ENCODE data around the gene CHMP4B. TPM values are rescaled to one million over a fixed set of nuclear protein-coding genes. Genes with fewer than 3 reads are reported as not detected.
A peak's percentile ranks its signal among the peaks of the same experiment; 100 is the strongest.

The CHMP4B gene
- total RNA-seq, 1 experiment from 2014 or later = 72.5 TPM

- no peak for TF ChIP-seq ETV6 (CRISPR knock-in tag; IDR thresholded peaks at IDR 0.05)
- TF ChIP-seq CBFB (CRISPR knock-in tag; IDR thresholded peaks at IDR 0.05; ENCODE audit: low read depth) = no peak
- TF ChIP-seq TP53 (CRISPR knock-in tag; IDR thresholded peaks at IDR 0.05) = no peak
Measured at GRCh38 chr20:33783818-33784217, 27.3 kb upstream of the CHMP4B start (continued).

GRCh38 chr20:33784225-33784624 is 26.9 kb upstream of the CHMP4B start:
- H3K4me1 Mint-ChIP-seq = 0 out of 2 replicates have a peak, but pooled peaks cover 4% of the 10 kb centered on the region

GRCh38 chr20:33785503-33785902 is 25.6 kb upstream of the CHMP4B start:
- H3K9me3 Mint-ChIP-seq = no peaks in the 10 kb centered on the region
- no peak for ATAC-seq
- H3K27ac Mint-ChIP-seq = no peak overlapping the region
- CTCF ChIA-PET = no interaction called here
- POLR2A ChIA-PET = no interaction called here
- no peaks in the 10 kb centered on the region for H3K27me3 Mint-ChIP-seq (ENCODE audit: low read depth)
- no peak overlapping the region for H3K4me3 Mint-ChIP-seq
- 0 out of 2 replicates have a peak, but pooled peaks cover 4% of the 10 kb centered on the region for H3K4me1 Mint-ChIP-seq
- DNase-seq (ENCODE audit: low spot score) = no peak
- peaks cover 3% of the 10 kb centered on the region; the same call in 1 of the 2 replicates for H3K36me3 Mint-ChIP-seq
- TF ChIP-seq NR2C2 (CRISPR knock-in tag; IDR thresholded peaks at IDR 0.05) (no peak), FOXP1 (CRISPR knock-in tag; IDR thresholded peaks at IDR 0.05; ENCODE audit: borderline replicate concordance) (no peak), IRF2 (CRISPR knock-in tag; IDR thresholded peaks at IDR 0.05; ENCODE audit: borderline replicate concordance, low read depth) (no peak), ZNF423 (CRISPR knock-in tag; IDR thresholded peaks at IDR 0.05) (no peak), NR1H2 (CRISPR knock-in tag; IDR thresholded peaks at IDR 0.05) (no peak), AFF4 (CRISPR knock-in tag; IDR thresholded peaks at IDR 0.05; ENCODE audit: borderline replicate concordance) (no peak), HMGA2 (CRISPR knock-in tag; IDR thresholded peaks at IDR 0.05) (no peak), ZBTB43 (CRISPR knock-in tag; IDR thresholded peaks at IDR 0.05) (no peak), CDX4 (CRISPR knock-in tag; IDR thresholded peaks at IDR 0.05; ENCODE audit: borderline replicate concordance) (no peak), E2F5 (CRISPR knock-in tag; IDR thresholded peaks at IDR 0.05) (no peak)

More at GRCh38 chr20:33784225-33784624, 26.9 kb upstream of the CHMP4B start:
- no peaks in the 10 kb centered on the region for H3K27me3 Mint-ChIP-seq (ENCODE audit: low read depth)
- no peak for TF ChIP-seq GRHL2 (CRISPR knock-in tag; IDR thresholded peaks at IDR 0.05; ENCODE audit: insufficient replicate concordance, severe bottlenecking)
- TF ChIP-seq E2F5 (CRISPR knock-in tag; IDR thresholded peaks at IDR 0.05) = no peak
- TF ChIP-seq ZBTB43 (CRISPR knock-in tag; IDR thresholded peaks at IDR 0.05) = no peak
- TF ChIP-seq SP1 (CRISPR knock-in tag; conservative IDR thresholded peaks at IDR 0.05) = no peak
- no peak for TF ChIP-seq MXD4 (CRISPR knock-in tag; IDR thresholded peaks at IDR 0.05; ENCODE audit: borderline replicate concordance)
- no peak for TF ChIP-seq NR2C2 (CRISPR knock-in tag; IDR thresholded peaks at IDR 0.05)
- no peak for TF ChIP-seq ZBTB21 (CRISPR knock-in tag; IDR thresholded peaks at IDR 0.05; ENCODE audit: borderline replicate concordance)
- no peak for TF ChIP-seq RELA (CRISPR knock-in tag; IDR thresholded peaks at IDR 0.05; ENCODE audit: borderline replicate concordance)
- no peak for TF ChIP-seq USF2 (CRISPR knock-in tag; IDR thresholded peaks at IDR 0.05)
- no peak for TF ChIP-seq TEAD1 (CRISPR knock-in tag; IDR thresholded peaks at IDR 0.05)
- no peak overlapping the region for H3K4me3 Mint-ChIP-seq
- ATAC-seq (peak; percentile 26; the same call in 1 of the 2 replicates), DNase-seq (ENCODE audit: low spot score) (peak; percentile 30)
- H3K9me3 Mint-ChIP-seq = no peaks in the 10 kb centered on the region
- peaks cover 3% of the 10 kb centered on the region; the same call in 1 of the 2 replicates for H3K36me3 Mint-ChIP-seq
- ChIA-PET POLR2A (no interaction called here), CTCF (no interaction called here)
- no peak overlapping the region for H3K27ac Mint-ChIP-seq
